ENCODE measurements around the gene SPAG9.
"Not testable (repeated sequence)": the region's sequence is repeated elsewhere in the genome, so short reads cannot be mapped to it uniquely, and the experiment has no call there.

SPAG9 gene

GRCh38 chr17:51083981-51084380 lies 36.7 kb downstream of the SPAG9 start:
- peaks cover 11% of the 10 kb centered on the region for H3K36me3 Mint-ChIP-seq (ENCODE audit: low read depth)
- no peak overlapping the region for H3K27ac Mint-ChIP-seq
- H3K27me3 Mint-ChIP-seq (ENCODE audit: low read depth) = no peaks in the 10 kb centered on the region
- no peak for TF ChIP-seq CTCF (IDR thresholded peaks at IDR 0.05; ENCODE audit: unreplicated experiment in 3 of 3)
- no peaks in the 10 kb centered on the region for H3K4me1 Mint-ChIP-seq
- no peak overlapping the region for H3K4me3 Mint-ChIP-seq
- H3K9me3 Mint-ChIP-seq = no peaks in the 10 kb centered on the region

GRCh38 chr17:51083364-51083763 lies 37.3 kb downstream of the SPAG9 start:
- not testable (repeated sequence) for H3K4me1 Mint-ChIP-seq; H3K27me3 Mint-ChIP-seq (ENCODE audit: low read depth); H3K27ac Mint-ChIP-seq; H3K9me3 Mint-ChIP-seq; H3K4me3 Mint-ChIP-seq
- peaks cover 16% of the 10 kb centered on the region for H3K36me3 Mint-ChIP-seq (ENCODE audit: low read depth)

- Mint-ChIP-seq H3K4me1 (no peaks in the 10 kb centered on the region), H3K36me3 (ENCODE audit: low read depth) (peaks cover 31% of the 10 kb centered on the region), H3K27me3 (ENCODE audit: low read depth) (no peaks in the 10 kb centered on the region), H3K27ac (no peak overlapping the region), H3K4me3 (no peak overlapping the region), H3K9me3 (no peaks in the 10 kb centered on the region)
- no peak for TF ChIP-seq CTCF (IDR thresholded peaks at IDR 0.05; ENCODE audit: unreplicated experiment in 3 of 3)
Measured at GRCh38 chr17:51079049-51079448, 41.6 kb downstream of the SPAG9 start.

- no peaks in the 10 kb centered on the region for H3K9me3 Mint-ChIP-seq
- no peaks in the 10 kb centered on the region for H3K4me1 Mint-ChIP-seq
- no peak overlapping the region for H3K27ac Mint-ChIP-seq
- H3K36me3 Mint-ChIP-seq (ENCODE audit: low read depth) = peaks cover 35% of the 10 kb centered on the region
- H3K27me3 Mint-ChIP-seq (ENCODE audit: low read depth) = no peaks in the 10 kb centered on the region
- TF ChIP-seq CTCF (IDR thresholded peaks at IDR 0.05; ENCODE audit: unreplicated experiment in 3 of 3) = no peak
- H3K4me3 Mint-ChIP-seq = no peak overlapping the region
Measured at GRCh38 chr17:51078009-51078592, 42.6 kb downstream of the SPAG9 start.

GRCh38 chr17:51076821-51077220 lies 43.8 kb downstream of the SPAG9 start:
- Mint-ChIP-seq H3K36me3 (ENCODE audit: low read depth) (peaks cover 39% of the 10 kb centered on the region), H3K4me3 (no peak overlapping the region), H3K27ac (no peak overlapping the region), H3K27me3 (ENCODE audit: low read depth) (no peaks in the 10 kb centered on the region), H3K4me1 (no peaks in the 10 kb centered on the region), H3K9me3 (no peaks in the 10 kb centered on the region)
- no peak for TF ChIP-seq CTCF (IDR thresholded peaks at IDR 0.05; ENCODE audit: unreplicated experiment in 3 of 3)

GRCh38 chr17:51071556-51071955 lies 49.1 kb downstream of the SPAG9 start:
- Mint-ChIP-seq H3K36me3 (ENCODE audit: low read depth) (peaks cover 14% of the 10 kb centered on the region), H3K27ac (no peak overlapping the region), H3K4me1 (no peaks in the 10 kb centered on the region), H3K4me3 (no peak overlapping the region), H3K9me3 (no peaks in the 10 kb centered on the region), H3K27me3 (ENCODE audit: low read depth) (no peaks in the 10 kb centered on the region)
- TF ChIP-seq CTCF (IDR thresholded peaks at IDR 0.05; ENCODE audit: unreplicated experiment in 3 of 3) = no peak

All from nephron (organoid).